Superior temporal gyrus (tissue), 1 donor: ENCODE results near the gene SCARF1.
A peak's percentile ranks its signal among the peaks of the same experiment; 100 is the strongest.
"Not testable (repeated sequence)": the region's sequence is repeated elsewhere in the genome, so short reads cannot be mapped to it uniquely, and the experiment has no call there.

Experiments used
- DNase-seq: peaks from one replicate; pipeline ENCODE4 v3.0.0-alpha.2; 2016; ENCODE audit errors: extremely low spot score

Gene SCARF1

GRCh38 chr17:1645207-1646171 lies at the start of gene SCARF1:
Gene SCARF1, minus strand, starts transcription at chr17:1645732. Its CDS starts 35 bp downstream, at chr17:1645697.
- no peak for DNase-seq

GRCh38 chr17:1693339-1693738 lies 47.8 kb upstream of the SCARF1 start:
- no peak for DNase-seq

GRCh38 chr17:1690544-1691221 lies 45.2 kb upstream of the SCARF1 start:
- no peak for DNase-seq

- not testable (repeated sequence) for DNase-seq
These were observed 42.9 kb upstream of the SCARF1 start for GRCh38 chr17:1688405-1688804.

- no peak for DNase-seq
These were observed 40.6 kb upstream of the SCARF1 start for GRCh38 chr17:1686086-1686485.

GRCh38 chr17:1684378-1685189 lies 39.1 kb upstream of the SCARF1 start, which contains the start of gene PRPF8:
Gene PRPF8, minus strand, starts transcription at chr17:1684867. Its CDS starts 296 bp downstream, at chr17:1684571.
- peak; percentile 99 for DNase-seq

GRCh38 chr17:1683459-1683858 lies 37.9 kb upstream of the SCARF1 start:
- no peak for DNase-seq

GRCh38 chr17:1676401-1676800 lies 30.9 kb upstream of the SCARF1 start:
- no peak for DNase-seq

GRCh38 chr17:1673041-1673785 lies 27.7 kb upstream of the SCARF1 start:
- DNase-seq: no peak

- not testable (repeated sequence) for DNase-seq
These were observed 18.4 kb upstream of the SCARF1 start for GRCh38 chr17:1663934-1664333.

- DNase-seq: no peak
These were observed 15.5 kb upstream of the SCARF1 start for GRCh38 chr17:1661045-1661444.

GRCh38 chr17:1658100-1658499 lies 12.6 kb upstream of the SCARF1 start:
- no peak for DNase-seq

GRCh38 chr17:1653735-1654134 lies 8.2 kb upstream of the SCARF1 start:
- DNase-seq: no peak

GRCh38 chr17:1652794-1653193 lies 7.3 kb upstream of the SCARF1 start:
- not testable (repeated sequence) for DNase-seq

- no peak for DNase-seq
These were observed 6.0 kb upstream of the SCARF1 start for GRCh38 chr17:1651559-1651844.

GRCh38 chr17:1650731-1651558 lies 5.4 kb upstream of the SCARF1 start:
- no peak for DNase-seq

- no peak for DNase-seq
These were observed 4.4 kb upstream of the SCARF1 start, which contains the start of gene RILP for GRCh38 chr17:1649844-1650501. Gene RILP, minus strand, starts transcription at chr17:1649866. Its CDS starts 62 bp downstream, at chr17:1649804.

GRCh38 chr17:1648963-1649843 lies 3.7 kb upstream of the SCARF1 start:
- peak; percentile 92 for DNase-seq
